Activated naive CD8-positive, alpha-beta T cell treated with anti-CD3 and anti-CD28 coated beads, Interleukin-2, amount 50 U/mL, for 24 hours (primary cell): ENCODE data around the gene CKLF.
A peak's percentile ranks its signal among the peaks of the same experiment; 100 is the strongest.

Source experiments
- ATAC-seq: fragments of 150-1000 bp; cut with Tn5 transposase; one replicate; pipeline ENCODE4 v1.10.0; 2021
- DNase-seq: peaks from one replicate; pipeline ENCODE4 v3.0.0; 2021
- H3K27ac Mint-ChIP-seq: one replicate; pipeline ENCODE4 v1.8.0; 2021; ENCODE audit warnings: mild to moderate bottlenecking, mixed read lengths
- H3K27me3 Mint-ChIP-seq: one replicate; pipeline ENCODE4 v1.8.0; 2021; ENCODE audit warnings: mixed read lengths
- H3K36me3 Mint-ChIP-seq: one replicate; pipeline ENCODE4 v1.8.0; 2021; ENCODE audit warnings: low read depth, mixed read lengths
- H3K4me1 Mint-ChIP-seq: one replicate; pipeline ENCODE4 v1.8.0; 2021; ENCODE audit warnings: mixed read lengths
- H3K4me3 Mint-ChIP-seq: one replicate; pipeline ENCODE4 v1.8.0; 2021; ENCODE audit warnings: mild to moderate bottlenecking, moderate library complexity, mixed read lengths
- H3K9me3 Mint-ChIP-seq: one replicate; pipeline ENCODE4 v1.8.0; 2021; ENCODE audit warnings: mixed read lengths

Gene CKLF

GRCh38 chr16:66547101-66547989, 5.0 kb upstream of the CKLF start:
- DNase-seq (no peak), ATAC-seq (no peak)
- Mint-ChIP-seq H3K9me3 (no peaks in the 10 kb centered on the region), H3K27ac (no peak overlapping the region), H3K4me3 (no peak overlapping the region), H3K4me1 (peaks cover 56% of the 10 kb centered on the region), H3K36me3 (peaks cover under 1% of the 10 kb centered on the region), H3K27me3 (peaks cover under 1% of the 10 kb centered on the region)

GRCh38 chr16:66548068-66548467, 4.3 kb upstream of the CKLF start:
- peaks cover 63% of the 10 kb centered on the region for H3K4me1 Mint-ChIP-seq

GRCh38 chr16:66548868-66549267, 3.5 kb upstream of the CKLF start:
- H3K4me1 Mint-ChIP-seq = peaks cover 71% of the 10 kb centered on the region
- H3K4me3 Mint-ChIP-seq = peak overlapping the region; percentile 72
- DNase-seq (no peak), ATAC-seq (no peak)
- H3K36me3 Mint-ChIP-seq = peaks cover 11% of the 10 kb centered on the region
- peak overlapping the region; percentile 82 for H3K27ac Mint-ChIP-seq
- H3K27me3 Mint-ChIP-seq = peaks cover 2% of the 10 kb centered on the region
- no peaks in the 10 kb centered on the region for H3K9me3 Mint-ChIP-seq

More at GRCh38 chr16:66548068-66548467, 4.3 kb upstream of the CKLF start:
- Mint-ChIP-seq H3K36me3 (peaks cover 3% of the 10 kb centered on the region), H3K27me3 (peaks cover 2% of the 10 kb centered on the region), H3K4me3 (peak overlapping the region; percentile 72), H3K27ac (peak overlapping the region; percentile 82), H3K9me3 (no peaks in the 10 kb centered on the region)
- DNase-seq (no peak), ATAC-seq (no peak)

GRCh38 chr16:66549284-66550131, 2.9 kb upstream of the CKLF start, which contains the start of gene TK2:
TSS of gene TK2 (minus strand) at chr16:66550122. CDS start at chr16:66550061, 61 bp downstream.
- peaks cover 18% of the 10 kb centered on the region for H3K36me3 Mint-ChIP-seq
- H3K4me3 Mint-ChIP-seq = peak within 1 kb of the TSS; percentile 92
- ATAC-seq = peak; percentile 54
- DNase-seq = peak; percentile 80
- H3K27me3 Mint-ChIP-seq = peaks cover 2% of the 10 kb centered on the region
- peak within 1 kb of the TSS; percentile 87 for H3K27ac Mint-ChIP-seq
- H3K4me1 Mint-ChIP-seq = peaks cover 71% of the 10 kb centered on the region
- no peaks in the 10 kb centered on the region for H3K9me3 Mint-ChIP-seq

GRCh38 chr16:66551348-66551759, 1.0 kb upstream of the CKLF start:
- Mint-ChIP-seq H3K27ac (peak overlapping the region; percentile 99), H3K36me3 (peaks cover 32% of the 10 kb centered on the region), H3K27me3 (peaks cover 2% of the 10 kb centered on the region), H3K4me1 (peaks cover 78% of the 10 kb centered on the region), H3K9me3 (no peaks in the 10 kb centered on the region), H3K4me3 (peak overlapping the region; percentile 92)
- DNase-seq (peak; percentile 65), ATAC-seq (peak; percentile 53)

- DNase-seq = peak; percentile 27
- Mint-ChIP-seq H3K4me1 (peaks cover 78% of the 10 kb centered on the region), H3K27ac (peak overlapping the region; percentile 99), H3K36me3 (peaks cover 32% of the 10 kb centered on the region), H3K4me3 (peak overlapping the region; percentile 92), H3K27me3 (peaks cover 2% of the 10 kb centered on the region), H3K9me3 (no peaks in the 10 kb centered on the region)
- ATAC-seq = no peak
These were observed 539 bp upstream of the CKLF start for GRCh38 chr16:66551788-66552285.

- Mint-ChIP-seq H3K36me3 (peaks cover 38% of the 10 kb centered on the region), H3K27ac (peak overlapping the region; percentile 99), H3K27me3 (peaks cover 2% of the 10 kb centered on the region), H3K4me3 (peak overlapping the region; percentile 92), H3K9me3 (no peaks in the 10 kb centered on the region), H3K4me1 (peaks cover 77% of the 10 kb centered on the region)
- DNase-seq (peak; percentile 15), ATAC-seq (no peak)
These were observed 847 bp downstream of the CKLF start for GRCh38 chr16:66553223-66553622.

GRCh38 chr16:66554021-66554420, 1.6 kb downstream of the CKLF start:
- Mint-ChIP-seq H3K27me3 (peaks cover 2% of the 10 kb centered on the region), H3K4me1 (peaks cover 73% of the 10 kb centered on the region), H3K4me3 (peak overlapping the region; percentile 92), H3K36me3 (peaks cover 43% of the 10 kb centered on the region), H3K9me3 (no peaks in the 10 kb centered on the region), H3K27ac (peak overlapping the region; percentile 99)
- no peak for ATAC-seq
- DNase-seq = no peak

GRCh38 chr16:66554495-66554894, 2.1 kb downstream of the CKLF start:
- H3K36me3 Mint-ChIP-seq = peaks cover 43% of the 10 kb centered on the region
- peak overlapping the region; percentile 92 for H3K4me3 Mint-ChIP-seq
- H3K27ac Mint-ChIP-seq = peak overlapping the region; percentile 7
- ATAC-seq (no peak), DNase-seq (no peak)
- peaks cover 2% of the 10 kb centered on the region for H3K27me3 Mint-ChIP-seq
- H3K9me3 Mint-ChIP-seq = no peaks in the 10 kb centered on the region
- H3K4me1 Mint-ChIP-seq = peaks cover 69% of the 10 kb centered on the region

- H3K27ac Mint-ChIP-seq = peak overlapping the region; percentile 8
- ATAC-seq (no peak), DNase-seq (no peak)
- H3K9me3 Mint-ChIP-seq = no peaks in the 10 kb centered on the region
- peaks cover 47% of the 10 kb centered on the region for H3K36me3 Mint-ChIP-seq
- no peak overlapping the region for H3K4me3 Mint-ChIP-seq
- no peaks in the 10 kb centered on the region for H3K27me3 Mint-ChIP-seq
- H3K4me1 Mint-ChIP-seq = peaks cover 67% of the 10 kb centered on the region
These were observed 7.7 kb downstream of the CKLF start for GRCh38 chr16:66560107-66560506.

- Mint-ChIP-seq H3K36me3 (peaks cover 47% of the 10 kb centered on the region), H3K4me1 (peaks cover 54% of the 10 kb centered on the region), H3K4me3 (no peak overlapping the region), H3K27ac (peak overlapping the region; percentile 32), H3K27me3 (no peaks in the 10 kb centered on the region), H3K9me3 (no peaks in the 10 kb centered on the region)
- DNase-seq = no peak
- ATAC-seq = no peak
These were observed 9.2 kb downstream of the CKLF start for GRCh38 chr16:66561381-66562080.

- Mint-ChIP-seq H3K27ac (no peak overlapping the region), H3K36me3 (peaks cover 52% of the 10 kb centered on the region), H3K9me3 (no peaks in the 10 kb centered on the region), H3K4me3 (no peak overlapping the region), H3K27me3 (no peaks in the 10 kb centered on the region), H3K4me1 (peaks cover 54% of the 10 kb centered on the region)
- DNase-seq (no peak), ATAC-seq (no peak)
These were observed 10.0 kb downstream of the CKLF start for GRCh38 chr16:66562409-66562808.

GRCh38 chr16:66562986-66563385, 10.6 kb downstream of the CKLF start:
- no peaks in the 10 kb centered on the region for H3K27me3 Mint-ChIP-seq
- no peak for ATAC-seq
- no peaks in the 10 kb centered on the region for H3K9me3 Mint-ChIP-seq
- H3K36me3 Mint-ChIP-seq = peaks cover 53% of the 10 kb centered on the region
- DNase-seq = no peak
- no peak overlapping the region for H3K4me3 Mint-ChIP-seq
- peaks cover 57% of the 10 kb centered on the region for H3K4me1 Mint-ChIP-seq
- H3K27ac Mint-ChIP-seq = peak overlapping the region; percentile 8
